HG03064 (cell line): ENCODE results near the gene NMNAT2.

ENCODE experiments used
- ATAC-seq: cut with Tn5 transposase; IDR thresholded peaks from one replicate; pipeline ENCODE4 v1.9.1; 2021; ENCODE audit warnings: low read depth; ENCODE audit not compliant: unreplicated experiment

NMNAT2 gene

GRCh38 chr1:183291802-183292514, 126.2 kb downstream of the NMNAT2 start:
- no peak for ATAC-seq

- no peak for ATAC-seq
Measured at GRCh38 chr1:183291216-183291762, 126.9 kb downstream of the NMNAT2 start.

- ATAC-seq = no peak
Measured at GRCh38 chr1:183290628-183291027, 127.6 kb downstream of the NMNAT2 start.

GRCh38 chr1:183289051-183289496, 129.1 kb downstream of the NMNAT2 start:
- ATAC-seq = no peak

- ATAC-seq = no peak
Measured at GRCh38 chr1:183288583-183288982, 129.6 kb downstream of the NMNAT2 start.

- no peak for ATAC-seq
Measured at GRCh38 chr1:183287191-183287675, 130.9 kb downstream of the NMNAT2 start.

GRCh38 chr1:183285746-183286145, 132.4 kb downstream of the NMNAT2 start:
- ATAC-seq = no peak

- no peak for ATAC-seq
Measured at GRCh38 chr1:183285256-183285655, 132.9 kb downstream of the NMNAT2 start.

- no peak for ATAC-seq
Measured at GRCh38 chr1:183284086-183284485, 134.1 kb downstream of the NMNAT2 start.

GRCh38 chr1:183283286-183283685, 134.9 kb downstream of the NMNAT2 start:
- ATAC-seq = no peak

GRCh38 chr1:183282101-183282855, 135.9 kb downstream of the NMNAT2 start:
- no peak for ATAC-seq

GRCh38 chr1:183281553-183282091, 136.6 kb downstream of the NMNAT2 start:
- no peak for ATAC-seq

- ATAC-seq = no peak
Measured at GRCh38 chr1:183281039-183281438, 137.1 kb downstream of the NMNAT2 start.

GRCh38 chr1:183279835-183280234, 138.3 kb downstream of the NMNAT2 start:
- ATAC-seq = no peak

- ATAC-seq = no peak
Measured at GRCh38 chr1:183278739-183279591, 139.2 kb downstream of the NMNAT2 start.

GRCh38 chr1:183277821-183278738, 140.1 kb downstream of the NMNAT2 start:
- ATAC-seq = no peak

GRCh38 chr1:183276386-183277080, 141.6 kb downstream of the NMNAT2 start:
- ATAC-seq = no peak

GRCh38 chr1:183275322-183275721, 142.9 kb downstream of the NMNAT2 start:
- ATAC-seq = no peak

- no peak for ATAC-seq
Measured at GRCh38 chr1:183274836-183275235, 143.3 kb downstream of the NMNAT2 start.
